ENCODE results near the gene RTBDN. TPM values are rescaled to one million over a fixed set of nuclear protein-coding genes. Genes with fewer than 3 reads are reported as not detected.

The RTBDN gene
- total RNA-seq, 2 experiments from 2014 or later: not detected

DNA sequence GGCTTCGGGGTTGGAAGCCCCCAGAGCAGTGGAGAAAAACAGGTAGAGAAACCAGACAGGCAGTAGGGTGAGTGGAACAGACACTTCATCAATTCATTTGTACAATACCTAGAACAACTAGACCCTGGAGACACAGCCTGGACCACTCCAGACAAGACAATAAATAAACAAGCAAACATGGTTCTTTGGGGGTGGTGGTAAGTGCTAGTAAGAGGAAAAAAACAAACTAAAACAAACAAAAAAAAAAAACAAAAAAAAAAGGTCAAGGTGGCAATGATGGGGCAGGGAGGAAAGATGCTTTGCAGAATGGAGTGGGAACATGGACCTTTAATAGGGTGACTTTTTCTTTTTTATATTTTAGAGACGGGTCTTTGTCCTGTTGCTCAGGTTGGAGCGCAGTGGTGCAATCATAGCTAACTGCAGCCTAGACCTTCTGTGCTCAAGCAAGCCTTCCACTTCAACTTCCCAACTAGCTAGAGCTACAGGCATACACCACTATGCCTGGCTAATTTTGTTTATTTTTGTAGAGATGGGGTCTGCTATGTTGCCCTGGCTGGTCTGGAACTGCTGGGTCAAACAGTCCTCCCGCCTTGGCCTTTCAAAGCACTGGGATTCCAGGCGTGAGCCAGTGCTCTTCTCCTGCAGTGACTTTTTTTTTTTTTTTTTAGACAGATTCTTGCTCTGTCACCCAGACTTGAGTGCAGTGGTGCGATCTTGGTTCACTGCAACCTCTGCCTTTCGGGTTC, 40.0 kb downstream of the RTBDN start:
- Mint-ChIP-seq H3K27me3 (ENCODE audit: low read depth) (no peaks in the 10 kb centered on the region), H3K4me1 (ENCODE audit: low read depth) (peaks cover 24% of the 10 kb centered on the region), H3K27ac (peak overlapping the region; percentile 95), H3K36me3 (ENCODE audit: low read depth) (peaks cover 18% of the 10 kb centered on the region), H3K4me3 (peak overlapping the region; percentile 81), H3K9me3 (no peaks in the 10 kb centered on the region)
- CTCF ChIA-PET: interaction anchor here (0.6 to 13.8 kb wide), 7 partner anchors 12 to 300 kb away, joined by 3 to 341 read pairs (median 17); partner anchors contain the start of genes HOOK2 and TRIR
- intact Hi-C loops (cut with micrococcal nuclease): no loop called here
- DNase-seq: no peak

DNA sequence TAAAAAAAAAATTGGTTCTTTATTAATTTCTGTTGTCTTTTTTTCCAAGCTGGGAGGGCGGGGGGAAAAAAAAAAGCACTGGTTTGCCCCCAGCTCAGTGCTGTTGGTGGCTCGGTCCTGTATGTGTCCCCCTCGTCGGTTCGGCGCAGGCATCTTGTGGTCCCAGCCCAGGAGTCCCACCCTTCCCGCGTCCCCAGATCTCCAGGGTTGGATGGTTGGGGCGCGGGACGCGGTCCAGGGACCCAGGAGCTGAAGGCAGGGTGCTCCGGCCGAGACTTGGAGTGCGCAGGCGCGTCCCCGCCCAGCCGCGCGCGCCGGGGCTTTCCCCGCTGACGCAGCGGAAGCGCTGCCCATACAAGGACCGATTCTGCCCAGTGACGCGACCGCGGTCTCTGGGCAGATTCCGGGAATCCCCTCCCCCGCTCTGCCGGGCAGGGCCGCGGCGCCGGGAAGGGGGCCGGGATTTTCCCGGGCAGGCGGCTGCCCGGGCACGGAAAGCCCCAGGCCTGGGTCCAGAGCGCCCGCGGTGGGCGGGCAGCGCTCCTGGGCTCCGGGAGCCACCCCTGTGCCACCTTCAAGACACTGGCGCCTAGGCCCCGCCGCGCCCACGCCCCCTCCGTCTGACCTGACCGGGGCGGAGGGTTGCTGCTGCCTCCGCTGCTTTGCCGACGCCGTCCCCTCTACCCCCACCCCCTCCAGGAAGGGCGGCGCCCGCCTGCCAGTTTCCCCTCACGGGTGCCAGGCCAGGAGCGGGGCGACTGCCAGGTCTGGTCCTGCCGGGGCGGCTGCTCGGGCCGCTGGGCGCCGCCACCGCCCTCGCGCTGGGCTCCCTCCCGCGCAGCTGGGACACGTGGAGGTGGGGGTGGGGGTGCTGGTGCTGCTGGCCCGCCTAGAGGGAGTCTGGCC, 40.8 kb downstream of the RTBDN start:
- H3K27me3 Mint-ChIP-seq (ENCODE audit: low read depth): no peaks in the 10 kb centered on the region
- H3K9me3 Mint-ChIP-seq: no peaks in the 10 kb centered on the region
- peaks cover 31% of the 10 kb centered on the region for H3K4me1 Mint-ChIP-seq (ENCODE audit: low read depth)
- intact Hi-C loops (cut with micrococcal nuclease): loop anchor here (1.0 kb wide), 2 partner anchors 59 to 112 kb away; partner anchors contain the start of genes DHPS and TRIR
- H3K27ac Mint-ChIP-seq: peak overlapping the region; percentile 96
- peaks cover 16% of the 10 kb centered on the region for H3K36me3 Mint-ChIP-seq (ENCODE audit: low read depth)
- H3K4me3 Mint-ChIP-seq: peak overlapping the region; percentile 97
- peak; percentile 93 for DNase-seq
- CTCF ChIA-PET: interaction anchor here (1.3 to 13.8 kb wide), 5 partner anchors 11 to 54 kb away, joined by 3 to 341 read pairs (median 40); partner anchors contain the start of gene HOOK2

DNA sequence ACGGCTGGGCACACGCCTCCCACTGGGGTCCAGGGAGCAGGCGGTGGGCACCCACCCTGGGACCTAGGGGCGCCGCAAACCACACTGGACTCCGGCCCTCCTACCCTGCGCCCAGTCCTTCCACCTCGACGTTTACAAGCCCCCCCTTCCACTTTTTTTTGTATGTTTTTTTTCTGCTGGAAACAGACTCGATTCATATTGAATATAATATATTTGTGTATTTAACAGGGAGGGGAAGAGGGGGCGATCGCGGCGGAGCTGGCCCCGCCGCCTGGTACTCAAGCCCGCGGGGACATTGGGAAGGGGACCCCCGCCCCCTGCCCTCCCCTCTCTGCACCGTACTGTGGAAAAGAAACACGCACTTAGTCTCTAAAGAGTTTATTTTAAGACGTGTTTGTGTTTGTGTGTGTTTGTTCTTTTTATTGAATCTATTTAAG, 41.5 kb downstream of the RTBDN start:
- H3K4me1 Mint-ChIP-seq (ENCODE audit: low read depth): peaks cover 35% of the 10 kb centered on the region
- peak overlapping the region; percentile 97 for H3K4me3 Mint-ChIP-seq
- intact Hi-C loops (cut with micrococcal nuclease): loop anchor here (1.0 kb wide), 2 partner anchors 59 to 112 kb away; partner anchors contain the start of genes DHPS and TRIR
- no peak for DNase-seq
- H3K36me3 Mint-ChIP-seq (ENCODE audit: low read depth): peaks cover 16% of the 10 kb centered on the region
- CTCF ChIA-PET: interaction anchor here (1.3 to 13.8 kb wide), 4 partner anchors 10 to 55 kb away, joined by 3 to 303 read pairs (median 26); partner anchors contain the start of gene HOOK2
- H3K27ac Mint-ChIP-seq: peak overlapping the region; percentile 96
- no peaks in the 10 kb centered on the region for H3K9me3 Mint-ChIP-seq
- H3K27me3 Mint-ChIP-seq (ENCODE audit: low read depth): no peaks in the 10 kb centered on the region

DNA sequence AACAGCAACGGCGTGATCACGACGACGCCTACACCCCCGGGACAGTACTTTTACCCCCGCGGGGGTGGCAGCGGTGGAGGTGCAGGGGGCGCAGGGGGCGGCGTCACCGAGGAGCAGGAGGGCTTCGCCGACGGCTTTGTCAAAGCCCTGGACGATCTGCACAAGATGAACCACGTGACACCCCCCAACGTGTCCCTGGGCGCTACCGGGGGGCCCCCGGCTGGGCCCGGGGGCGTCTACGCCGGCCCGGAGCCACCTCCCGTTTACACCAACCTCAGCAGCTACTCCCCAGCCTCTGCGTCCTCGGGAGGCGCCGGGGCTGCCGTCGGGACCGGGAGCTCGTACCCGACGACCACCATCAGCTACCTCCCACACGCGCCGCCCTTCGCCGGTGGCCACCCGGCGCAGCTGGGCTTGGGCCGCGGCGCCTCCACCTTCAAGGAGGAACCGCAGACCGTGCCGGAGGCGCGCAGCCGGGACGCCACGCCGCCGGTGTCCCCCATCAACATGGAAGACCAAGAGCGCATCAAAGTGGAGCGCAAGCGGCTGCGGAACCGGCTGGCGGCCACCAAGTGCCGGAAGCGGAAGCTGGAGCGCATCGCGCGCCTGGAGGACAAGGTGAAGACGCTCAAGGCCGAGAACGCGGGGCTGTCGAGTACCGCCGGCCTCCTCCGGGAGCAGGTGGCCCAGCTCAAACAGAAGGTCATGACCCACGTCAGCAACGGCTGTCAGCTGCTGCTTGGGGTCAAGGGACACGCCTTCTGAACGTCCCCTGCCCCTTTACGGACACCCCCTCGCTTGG, 42.1 kb downstream of the RTBDN start:
- Mint-ChIP-seq H3K27ac (peak overlapping the region; percentile 96), H3K9me3 (no peaks in the 10 kb centered on the region), H3K27me3 (ENCODE audit: low read depth) (no peaks in the 10 kb centered on the region), H3K36me3 (ENCODE audit: low read depth) (peaks cover 16% of the 10 kb centered on the region), H3K4me3 (peak overlapping the region; percentile 97), H3K4me1 (ENCODE audit: low read depth) (peaks cover 35% of the 10 kb centered on the region)
- intact Hi-C loops (cut with micrococcal nuclease): no loop called here
- CTCF ChIA-PET: interaction anchor here (1.0 to 13.8 kb wide), 5 partner anchors 10 to 121 kb away, joined by 3 to 303 read pairs (median 13); partner anchors contain the start of gene HOOK2
- peak; percentile 80 for DNase-seq

DNA sequence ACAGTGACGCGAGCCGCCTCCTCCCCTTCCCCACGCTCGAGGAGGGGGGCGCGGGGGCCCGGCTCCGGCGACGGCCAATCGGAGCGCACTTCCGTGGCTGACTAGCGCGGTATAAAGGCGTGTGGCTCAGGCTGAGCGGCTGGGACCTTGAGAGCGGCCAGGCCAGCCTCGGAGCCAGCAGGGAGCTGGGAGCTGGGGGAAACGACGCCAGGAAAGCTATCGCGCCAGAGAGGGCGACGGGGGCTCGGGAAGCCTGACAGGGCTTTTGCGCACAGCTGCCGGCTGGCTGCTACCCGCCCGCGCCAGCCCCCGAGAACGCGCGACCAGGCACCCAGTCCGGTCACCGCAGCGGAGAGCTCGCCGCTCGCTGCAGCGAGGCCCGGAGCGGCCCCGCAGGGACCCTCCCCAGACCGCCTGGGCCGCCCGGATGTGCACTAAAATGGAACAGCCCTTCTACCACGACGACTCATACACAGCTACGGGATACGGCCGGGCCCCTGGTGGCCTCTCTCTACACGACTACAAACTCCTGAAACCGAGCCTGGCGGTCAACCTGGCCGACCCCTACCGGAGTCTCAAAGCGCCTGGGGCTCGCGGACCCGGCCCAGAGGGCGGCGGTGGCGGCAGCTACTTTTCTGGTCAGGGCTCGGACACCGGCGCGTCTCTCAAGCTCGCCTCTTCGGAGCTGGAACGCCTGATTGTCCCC, 42.9 kb downstream of the RTBDN start, which contains the start of gene JUNB:
Gene JUNB (plus strand): TSS at position 142 of the 706 bp plus-strand sequence. CDS start 286 bp downstream, at position 428.
- peaks cover 14% of the 10 kb centered on the region for H3K36me3 Mint-ChIP-seq (ENCODE audit: low read depth)
- H3K9me3 Mint-ChIP-seq: no peaks in the 10 kb centered on the region
- CTCF ChIA-PET: interaction anchor here (1.0 to 13.8 kb wide), 5 partner anchors 9 to 120 kb away, joined by 3 to 303 read pairs (median 13); partner anchors contain the start of gene HOOK2
- no peaks in the 10 kb centered on the region for H3K27me3 Mint-ChIP-seq (ENCODE audit: low read depth)
- intact Hi-C loops (cut with micrococcal nuclease): loop anchor here (1.0 to 2.0 kb wide), 4 partner anchors 9 to 365 kb away; partner anchors contain the start of genes CALR and PRDX2
- peak within 1 kb of the TSS; percentile 96 for H3K27ac Mint-ChIP-seq
- peak; percentile 96 for DNase-seq
- H3K4me3 Mint-ChIP-seq: peak within 1 kb of the TSS; percentile 97
- H3K4me1 Mint-ChIP-seq (ENCODE audit: low read depth): peaks cover 34% of the 10 kb centered on the region

DNA sequence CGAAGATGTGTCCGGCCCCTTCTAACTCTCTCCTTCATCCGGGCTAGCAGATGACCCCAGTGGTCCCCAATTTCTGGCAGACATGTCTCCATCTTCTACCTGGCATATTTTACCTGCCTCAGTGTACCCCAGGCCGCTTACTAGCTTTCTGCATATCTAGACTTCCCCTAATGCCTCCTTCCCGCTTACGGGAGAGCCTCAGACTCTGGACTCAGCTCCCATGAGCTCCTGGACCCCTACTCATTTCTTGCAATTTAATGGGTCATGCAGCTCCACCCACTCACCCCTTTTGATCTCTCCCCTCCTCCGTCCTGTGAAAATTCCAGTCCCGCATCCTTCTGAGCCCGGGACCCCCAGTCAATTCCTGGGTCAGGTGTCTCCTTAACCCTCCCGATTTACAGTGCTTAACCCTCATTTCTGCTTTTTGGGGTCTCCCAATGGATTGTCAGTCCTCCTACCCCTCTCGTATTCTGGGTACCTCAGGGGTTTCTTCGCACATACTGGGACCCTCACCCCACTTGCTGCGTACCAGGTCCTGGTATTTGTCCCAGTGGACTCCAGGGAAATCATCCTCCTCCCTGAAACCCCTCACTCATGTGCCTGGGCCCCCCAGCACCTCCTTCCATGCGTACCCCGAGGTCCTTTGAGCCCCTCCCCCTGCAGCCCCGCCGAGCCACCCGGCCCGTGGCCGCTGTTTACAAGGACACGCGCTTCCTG, 43.6 kb downstream of the RTBDN start:
- Mint-ChIP-seq H3K9me3 (no peaks in the 10 kb centered on the region), H3K4me3 (peak overlapping the region; percentile 97), H3K4me1 (ENCODE audit: low read depth) (peaks cover 29% of the 10 kb centered on the region), H3K27me3 (ENCODE audit: low read depth) (no peaks in the 10 kb centered on the region), H3K27ac (peak overlapping the region; percentile 96), H3K36me3 (ENCODE audit: low read depth) (peaks cover 14% of the 10 kb centered on the region)
- DNase-seq: no peak
- intact Hi-C loops (cut with micrococcal nuclease): loop anchor here (1.0 to 2.0 kb wide), 4 partner anchors 8 to 366 kb away; partner anchors contain the start of genes CALR and PRDX2
- CTCF ChIA-PET: interaction anchor here (0.9 to 13.8 kb wide), 3 partner anchors 8 to 26 kb away, joined by 4 to 303 read pairs (median 40); partner anchors contain the start of gene HOOK2

DNA sequence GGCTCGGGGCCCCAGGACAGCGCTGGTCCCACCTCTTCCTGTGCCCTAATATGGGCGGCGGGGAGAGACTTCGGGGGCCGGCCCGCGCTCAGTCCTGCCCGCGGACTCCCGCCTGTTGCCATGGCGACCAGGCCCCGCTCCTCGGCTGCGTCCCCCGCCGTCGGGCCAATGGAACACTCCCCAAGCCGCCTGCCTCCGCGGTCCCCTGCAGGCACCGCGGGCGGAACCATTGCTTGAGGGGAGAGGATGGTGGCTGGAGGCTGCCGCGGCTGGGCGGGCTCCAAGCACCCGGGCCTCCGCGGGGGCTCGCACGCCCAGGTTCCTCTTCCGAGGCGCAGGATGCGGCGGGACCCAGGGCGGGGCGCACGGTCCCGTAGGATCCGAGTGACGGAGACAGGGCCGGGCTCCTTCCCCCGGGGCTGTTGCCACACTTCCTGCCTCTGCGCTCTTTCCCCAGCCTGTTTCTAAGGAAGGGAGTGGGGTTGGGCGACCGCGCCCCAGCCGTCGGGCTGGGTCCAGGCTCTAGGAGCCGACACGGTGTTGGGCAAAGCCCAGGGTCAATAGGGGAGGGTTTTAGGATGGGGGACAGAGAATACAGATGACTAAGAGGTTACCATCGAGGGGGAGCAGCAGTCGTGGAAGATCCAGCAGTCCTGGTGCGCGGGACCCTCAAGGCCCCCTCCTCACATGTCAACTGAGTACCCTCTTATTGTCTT, 44.3 kb downstream of the RTBDN start:
- peak; percentile 97 for DNase-seq
- Mint-ChIP-seq H3K4me1 (ENCODE audit: low read depth) (peaks cover 25% of the 10 kb centered on the region), H3K36me3 (ENCODE audit: low read depth) (peaks cover 14% of the 10 kb centered on the region), H3K27ac (peak overlapping the region; percentile 96), H3K9me3 (no peaks in the 10 kb centered on the region), H3K4me3 (peak overlapping the region; percentile 97), H3K27me3 (ENCODE audit: low read depth) (no peaks in the 10 kb centered on the region)
- CTCF ChIA-PET: interaction anchor here (0.9 to 13.8 kb wide), 3 partner anchors 12 to 25 kb away, joined by 4 to 303 read pairs (median 36); partner anchors contain the start of gene HOOK2
- intact Hi-C loops (cut with micrococcal nuclease): loop anchor here (2.0 to 10.0 kb wide), 4 partner anchors 149 to 1055 kb away; partner anchors contain the start of genes CALR and ZNF563

DNA sequence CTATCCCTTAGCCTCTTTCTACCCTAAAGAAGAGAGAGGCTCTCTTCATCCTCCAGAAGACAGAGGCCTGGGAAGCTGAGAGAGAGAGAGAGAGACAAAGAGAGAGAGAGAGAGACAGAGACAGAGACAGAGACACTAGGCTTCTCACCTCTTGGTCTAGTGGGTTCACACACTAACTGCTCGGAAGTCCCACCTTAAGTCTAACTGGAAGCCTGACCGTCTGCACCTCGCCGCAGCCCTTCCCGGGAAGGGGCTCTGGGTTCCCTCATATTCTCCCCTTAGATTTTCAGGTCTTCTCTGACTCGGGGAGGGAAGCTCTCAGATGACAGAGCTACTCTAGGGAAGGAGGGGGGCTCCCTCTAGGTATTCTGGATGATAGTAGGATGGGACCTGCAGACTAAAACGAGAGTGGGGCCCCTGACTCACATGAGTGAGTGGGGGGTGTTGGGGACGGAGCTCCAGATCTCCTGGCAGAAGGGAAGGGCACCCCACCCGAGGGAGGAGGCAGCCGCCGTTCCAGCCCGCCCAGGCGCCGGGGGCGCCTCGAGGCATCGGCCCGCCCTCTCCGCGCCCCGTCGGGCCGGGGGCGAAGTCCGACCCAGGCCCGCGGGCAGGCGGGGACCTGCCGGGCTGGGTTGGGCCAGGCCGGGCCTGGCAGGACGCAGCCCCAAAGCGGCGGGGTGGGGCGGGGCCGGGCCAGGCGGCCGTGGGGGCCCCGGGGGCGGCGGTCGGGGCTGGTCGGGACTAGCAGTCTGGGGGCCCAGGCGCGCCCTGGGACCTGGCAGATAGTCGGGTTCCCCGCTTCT, 45.1 kb downstream of the RTBDN start:
- H3K4me1 Mint-ChIP-seq (ENCODE audit: low read depth): peaks cover 17% of the 10 kb centered on the region
- CTCF ChIA-PET: interaction anchor here (4.5 kb wide), 1 partner anchor 12 kb away, joined by 36 read pairs; no protein-coding TSS in a partner anchor
- H3K36me3 Mint-ChIP-seq (ENCODE audit: low read depth): peaks cover 14% of the 10 kb centered on the region
- peak overlapping the region; percentile 95 for H3K27ac Mint-ChIP-seq
- no peaks in the 10 kb centered on the region for H3K27me3 Mint-ChIP-seq (ENCODE audit: low read depth)
- H3K4me3 Mint-ChIP-seq: peak overlapping the region; percentile 97
- H3K9me3 Mint-ChIP-seq: no peaks in the 10 kb centered on the region
- intact Hi-C loops (cut with micrococcal nuclease): loop anchor here (2.0 to 10.0 kb wide), 2 partner anchors 456 to 1056 kb away; partner anchors contain the start of gene ZNF563
- peak; percentile 51 for DNase-seq

DNA sequence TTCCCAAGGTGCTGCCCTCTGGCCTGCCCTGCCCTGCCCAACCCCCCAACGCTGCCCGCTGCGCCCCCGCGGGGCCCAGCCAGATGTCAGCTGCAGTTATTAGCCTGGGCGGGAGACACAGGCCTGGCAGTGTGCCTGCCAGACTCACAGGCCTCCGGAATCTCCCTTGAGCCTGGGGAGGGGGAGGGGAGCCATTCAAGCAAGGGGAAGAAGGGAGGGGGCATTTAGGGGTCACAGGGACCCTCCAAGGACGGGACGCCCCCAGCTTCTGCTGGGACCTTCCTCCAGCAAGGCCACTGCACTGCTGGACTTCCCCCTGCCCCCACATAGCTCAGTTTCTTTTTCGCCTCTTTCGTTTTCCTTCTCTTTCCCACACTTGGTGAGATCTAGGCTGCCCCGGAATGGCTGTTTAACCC, 45.7 kb downstream of the RTBDN start:
- H3K27me3 Mint-ChIP-seq (ENCODE audit: low read depth): no peaks in the 10 kb centered on the region
- peak overlapping the region; percentile 95 for H3K27ac Mint-ChIP-seq
- H3K36me3 Mint-ChIP-seq (ENCODE audit: low read depth): peaks cover 14% of the 10 kb centered on the region
- CTCF ChIA-PET: interaction anchor here (4.5 kb wide), 1 partner anchor 11 kb away, joined by 36 read pairs; no protein-coding TSS in a partner anchor
- H3K9me3 Mint-ChIP-seq: no peaks in the 10 kb centered on the region
- H3K4me1 Mint-ChIP-seq (ENCODE audit: low read depth): peaks cover 15% of the 10 kb centered on the region
- H3K4me3 Mint-ChIP-seq: peak overlapping the region; percentile 84
- intact Hi-C loops (cut with micrococcal nuclease): loop anchor here (2.0 to 10.0 kb wide), 2 partner anchors 456 to 1056 kb away; partner anchors contain the start of gene ZNF563
- peak; percentile 69 for DNase-seq
